ENCODE measurements around the gene HSPB6.

HSPB6 gene

GRCh38 chr19:35767288-35768081 lies 10.7 kb upstream of the HSPB6 start:
- no peak for DNase-seq (ENCODE audit: low read depth in 2 of 2)

DNA sequence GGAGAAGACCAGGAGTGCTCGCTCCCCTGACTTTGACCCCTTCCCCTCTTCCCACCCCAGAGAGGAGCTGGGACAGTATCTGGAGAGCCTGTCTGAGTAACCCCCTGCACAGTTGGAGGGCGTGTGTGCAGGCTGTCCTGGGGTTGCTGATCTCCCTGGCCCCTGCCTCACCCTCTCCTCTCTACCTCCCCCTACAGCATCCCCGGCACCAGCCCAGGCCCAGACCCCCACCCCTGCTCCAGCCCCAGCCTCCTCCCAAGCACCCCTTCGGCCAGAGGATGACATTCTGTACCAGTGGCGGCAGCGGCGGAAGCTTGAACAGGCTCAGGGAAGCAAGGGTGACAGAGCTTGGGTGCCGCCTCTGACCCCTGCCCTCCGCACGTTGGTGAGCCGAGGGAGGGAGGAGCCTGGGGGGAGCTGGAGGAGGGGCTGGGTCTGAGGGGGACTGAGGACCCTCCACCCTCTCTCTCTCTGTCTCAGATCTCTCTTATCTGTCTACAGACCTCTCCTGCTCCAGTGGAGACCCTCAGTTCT lies 9.8 kb upstream of the HSPB6 start:
- DNase-seq (ENCODE audit: low read depth in 2 of 2), result no peak

GRCh38 chr19:35764432-35765315 lies 7.8 kb upstream of the HSPB6 start:
- no peak for DNase-seq (ENCODE audit: low read depth in 2 of 2)

DNA sequence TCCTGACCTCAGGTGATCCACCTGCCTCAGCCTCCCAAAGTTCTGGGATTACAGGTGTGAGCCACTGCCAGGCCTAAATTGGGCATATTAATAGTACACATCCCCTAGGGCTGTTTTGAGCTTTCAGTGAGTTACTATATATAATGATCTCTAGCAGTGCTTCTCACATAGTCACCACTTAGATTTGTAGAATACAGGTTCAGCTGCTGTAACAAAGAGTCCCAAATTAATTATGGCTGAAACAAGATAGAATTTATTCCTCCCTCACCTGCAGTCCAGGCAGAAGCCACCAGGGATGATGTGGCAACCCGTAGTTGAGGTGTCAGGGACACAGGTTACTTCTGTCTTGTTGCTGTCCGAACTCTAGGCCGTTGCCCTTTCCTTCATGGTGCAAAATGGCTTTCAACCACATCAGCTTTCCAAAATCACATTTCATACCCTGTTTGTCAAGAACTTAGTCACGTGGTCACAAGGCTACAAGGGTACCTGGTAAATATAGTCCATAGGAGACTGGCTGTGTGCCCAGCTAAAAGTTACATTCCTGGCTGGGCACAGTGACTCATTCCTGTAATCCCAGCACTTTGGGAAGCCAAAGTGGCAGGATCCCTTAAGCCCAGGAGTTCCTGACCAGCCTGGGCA lies 4.0 kb upstream of the HSPB6 start:
- DNase-seq (ENCODE audit: low read depth in 2 of 2), result no peak

DNA sequence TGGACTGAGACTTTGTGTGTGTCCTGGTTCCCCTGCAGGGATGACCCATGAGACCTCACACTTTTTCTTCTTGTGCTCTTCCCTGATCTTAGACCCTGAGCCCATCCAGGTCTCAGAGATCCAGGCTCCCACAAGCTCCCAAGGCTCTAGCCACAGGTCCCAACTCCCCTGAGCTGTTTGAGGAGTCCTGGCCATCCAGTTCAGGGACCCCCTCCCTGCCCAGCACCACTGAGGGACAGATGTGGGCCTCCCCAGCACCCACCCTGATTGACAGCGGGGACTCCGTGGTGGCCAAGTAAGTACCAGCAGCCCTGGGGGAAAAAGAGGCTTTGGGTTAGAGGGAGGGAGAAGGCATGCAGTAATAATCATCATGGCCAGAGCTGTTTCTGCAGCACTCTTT lies 2.9 kb upstream of the HSPB6 start:
- no peak for DNase-seq (ENCODE audit: low read depth in 2 of 2)

GRCh38 chr19:35757749-35758608 lies 1.1 kb upstream of the HSPB6 start, which contains the start of gene PROSER3:
Gene PROSER3, plus strand, starts transcription at chr19:35758176. Its CDS starts 40 bp downstream, at chr19:35758216.
- DNase-seq (ENCODE audit: low read depth in 2 of 2), result peak; percentile 98

- no peak for DNase-seq (ENCODE audit: low read depth in 2 of 2)
Measured at GRCh38 chr19:35757231-35757748, 461 bp upstream of the HSPB6 start.

GRCh38 chr19:35755550-35756376 lies 1.1 kb downstream of the HSPB6 start:
- peak; percentile 29 to 44 for DNase-seq (ENCODE audit: low read depth in 2 of 2)

- no peak for DNase-seq (ENCODE audit: low read depth in 2 of 2)
Measured at GRCh38 chr19:35755131-35755549, 1.7 kb downstream of the HSPB6 start.

GRCh38 chr19:35754370-35755130 lies 2.3 kb downstream of the HSPB6 start:
- DNase-seq (ENCODE audit: low read depth in 2 of 2), result no peak

- no peak for DNase-seq (ENCODE audit: low read depth in 2 of 2)
Measured at GRCh38 chr19:35753634-35754369, 3.0 kb downstream of the HSPB6 start.

DNA sequence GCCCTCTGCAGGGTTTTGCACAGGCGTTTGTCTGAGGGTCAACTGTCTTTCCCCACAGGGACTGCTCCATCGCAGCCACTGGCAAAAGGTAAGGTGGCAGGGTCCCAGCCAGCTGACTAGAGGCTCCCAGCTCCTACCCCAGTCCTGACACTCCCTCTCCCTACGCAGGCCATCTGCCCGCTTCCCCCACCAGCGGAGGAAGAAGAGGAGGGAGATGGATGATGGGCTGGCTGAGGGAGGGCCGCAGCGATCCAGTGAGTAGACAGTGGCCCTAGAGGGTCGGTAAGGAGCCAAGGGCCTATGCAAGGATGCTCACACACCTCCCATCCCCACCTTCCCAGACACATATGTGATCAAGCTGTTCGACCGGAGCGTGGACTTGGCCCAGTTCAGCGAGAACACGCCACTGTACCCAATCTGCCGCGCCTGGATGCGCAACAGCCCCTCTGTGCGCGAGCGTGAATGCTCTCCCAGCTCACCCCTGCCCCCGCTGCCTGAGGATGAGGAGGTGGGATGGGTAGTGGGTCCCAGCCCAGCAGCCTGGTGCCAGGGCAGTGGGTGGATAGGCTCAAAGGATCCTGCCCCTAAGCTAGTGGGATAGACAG lies 4.0 kb downstream of the HSPB6 start:
- DNase-seq (ENCODE audit: low read depth in 2 of 2), result no peak

GRCh38 chr19:35751839-35752745 lies 4.7 kb downstream of the HSPB6 start:
- no peak for DNase-seq (ENCODE audit: low read depth in 2 of 2)

- DNase-seq (ENCODE audit: low read depth in 2 of 2), result no peak
Measured at GRCh38 chr19:35750167-35750566, 6.7 kb downstream of the HSPB6 start.

DNA sequence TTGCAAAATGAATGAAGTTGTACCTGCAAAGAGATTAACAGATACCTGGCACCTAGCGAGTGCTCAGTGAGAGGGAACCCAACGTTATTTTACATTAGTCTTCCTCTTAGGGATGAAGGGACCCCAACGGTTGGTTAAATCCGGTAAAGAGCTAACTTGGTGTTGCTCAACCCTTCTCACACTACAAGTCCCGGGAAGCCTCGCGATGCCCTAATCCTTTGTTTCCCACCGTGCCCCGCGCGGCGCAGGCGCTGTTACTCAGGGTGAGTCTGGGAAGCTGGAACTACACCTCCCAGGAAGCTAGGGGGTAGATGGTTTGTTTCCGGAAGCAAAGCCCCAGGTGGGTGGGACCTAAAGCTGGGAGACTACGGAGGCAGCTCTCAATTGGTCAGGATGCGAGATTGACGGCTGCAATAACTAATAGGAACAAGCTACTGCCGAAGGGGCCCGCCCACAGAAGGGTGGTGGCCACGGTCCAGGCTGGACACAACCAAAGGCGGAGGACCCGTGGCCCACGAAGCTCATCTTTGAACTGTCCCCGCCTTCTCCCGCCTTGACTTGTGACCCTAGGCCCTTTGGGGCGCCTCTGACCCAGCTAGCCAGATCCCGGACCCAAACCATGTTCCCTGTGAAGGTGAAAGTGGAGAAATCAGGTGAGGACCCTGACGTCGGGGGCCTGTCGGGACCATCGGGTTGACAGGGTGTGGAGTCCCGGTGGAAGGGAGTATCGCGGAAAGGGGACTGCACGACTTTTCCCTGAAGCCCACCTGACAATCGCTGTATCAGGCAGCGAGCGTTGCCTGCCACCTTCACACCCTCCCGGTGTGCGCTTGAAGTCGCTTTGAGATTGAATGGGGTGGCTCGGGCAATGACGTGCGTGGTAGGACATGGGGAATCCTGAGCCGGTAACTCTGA lies 8.5 kb downstream of the HSPB6 start, which contains the start of gene LIN37:
Gene LIN37 (plus strand): TSS at position 471 of the 915 bp plus-strand sequence. CDS start 149 bp downstream, at position 620.
- peak; percentile 96 to 98 for DNase-seq (ENCODE audit: low read depth in 2 of 2)

DNA sequence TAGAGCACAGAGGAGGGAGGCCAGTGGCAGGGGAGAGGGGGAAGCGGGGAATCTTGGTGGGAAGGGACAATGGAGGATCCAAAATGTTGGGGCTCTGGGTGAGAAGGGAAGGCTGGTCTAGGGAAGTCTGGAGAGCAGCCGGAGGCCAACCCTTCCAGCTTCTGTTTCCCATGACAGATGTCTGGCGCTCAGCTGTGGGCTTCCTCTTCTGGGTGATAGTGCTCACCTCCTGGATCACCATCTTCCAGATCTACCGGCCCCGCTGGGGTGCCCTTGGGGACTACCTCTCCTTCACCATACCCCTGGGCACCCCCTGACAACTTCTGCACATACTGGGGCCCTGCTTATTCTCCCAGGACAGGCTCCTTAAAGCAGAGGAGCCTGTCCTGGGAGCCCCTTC lies 10.3 kb downstream of the HSPB6 start:
- no peak for DNase-seq (ENCODE audit: low read depth in 2 of 2)
